Frontal cortex (tissue), 4 donors: ENCODE data around the gene PSMD7. TPM values are rescaled to one million over a fixed set of nuclear protein-coding genes. Genes with fewer than 3 reads are reported as not detected.

Experiments
- DNase-seq, 2 donors: peaks; one replicate each; pipeline ENCODE4 v3.0.0; 2012; ENCODE audit warnings: low spot score in 2 of 2
- FAIRE-seq: peaks from 2 replicates; lab custom pipeline; 2012; peaks lifted over from hg19 to GRCh38; lab: Jason Lieb, UNC
- total RNA-seq: library from RNA; depleted of rRNA; stranded (reverse); fragments of >200 nt; gene quantifications from one replicate; pipeline ENCODE4 v1.2.3, GENCODE V29; 2014
- donor health status: control.
- donor health status: control.
- donor health status: control.

Gene PSMD7
- total RNA-seq, result 38.7 TPM

DNA sequence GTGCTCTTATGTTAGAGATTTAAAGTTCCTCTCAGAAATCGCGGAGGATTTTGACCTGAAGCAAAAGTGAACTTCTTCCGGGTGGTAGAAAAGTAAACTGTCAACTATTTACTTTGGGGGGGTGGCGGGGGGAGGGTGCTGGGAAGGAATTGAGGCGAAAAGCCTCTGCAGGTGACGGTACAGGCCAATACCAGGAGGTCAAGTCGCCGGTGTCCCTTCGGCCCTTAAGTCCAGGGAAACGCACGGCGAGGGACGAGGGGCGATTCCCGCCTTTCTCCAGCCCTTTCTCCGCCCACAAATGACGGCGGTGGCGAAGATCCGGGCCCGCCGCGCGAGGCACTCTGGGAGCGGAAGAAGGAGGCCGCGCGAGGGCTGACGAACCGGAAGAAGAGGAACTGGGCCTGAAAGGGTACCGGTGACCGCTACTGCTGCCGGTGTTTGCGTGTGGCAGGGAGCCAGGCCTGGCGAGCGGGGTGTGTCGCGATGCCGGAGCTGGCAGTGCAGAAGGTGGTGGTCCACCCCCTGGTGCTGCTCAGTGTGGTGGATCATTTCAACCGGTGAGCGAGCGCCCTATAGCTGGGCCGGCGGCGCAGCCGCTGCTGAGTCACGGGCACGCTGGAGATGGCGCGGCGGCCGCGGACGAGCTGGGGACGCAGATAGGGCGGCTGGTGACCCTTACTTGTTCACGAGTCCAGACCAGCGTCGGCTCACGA is at the start of gene PSMD7:
Gene PSMD7, plus strand, starts transcription at position 383 of the 713 bp plus-strand sequence. Its CDS starts 101 bp downstream, at position 484.
- FAIRE-seq (no peak), DNase-seq (peak; percentile 83 to 88)

- FAIRE-seq (no peak), DNase-seq (no peak)
Measured at GRCh38 chr16:74249254-74249653, 47.4 kb upstream of the PSMD7 start.

DNA sequence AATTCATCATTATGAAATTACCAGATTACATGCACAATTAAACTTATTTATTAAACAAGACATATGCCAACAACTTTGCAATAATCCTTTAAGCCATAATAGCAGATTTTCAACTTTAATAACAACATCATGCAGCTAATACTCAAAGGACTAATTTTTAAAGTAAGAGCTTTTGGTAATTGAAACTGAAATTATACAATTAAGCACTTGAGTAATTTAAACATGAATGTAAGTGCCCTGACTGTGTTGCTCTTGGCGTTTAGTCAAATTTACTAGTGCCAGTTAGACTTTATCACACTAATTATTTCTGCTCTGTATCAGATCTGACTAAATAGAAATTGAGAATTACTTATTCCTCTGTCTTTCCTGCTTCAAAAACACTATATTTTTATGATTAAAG is 46.8 kb upstream of the PSMD7 start:
- DNase-seq (no peak), FAIRE-seq (peak; percentile 24)

GRCh38 chr16:74252329-74252728 is 44.3 kb upstream of the PSMD7 start:
- no peak for FAIRE-seq
- DNase-seq, result no peak

DNA sequence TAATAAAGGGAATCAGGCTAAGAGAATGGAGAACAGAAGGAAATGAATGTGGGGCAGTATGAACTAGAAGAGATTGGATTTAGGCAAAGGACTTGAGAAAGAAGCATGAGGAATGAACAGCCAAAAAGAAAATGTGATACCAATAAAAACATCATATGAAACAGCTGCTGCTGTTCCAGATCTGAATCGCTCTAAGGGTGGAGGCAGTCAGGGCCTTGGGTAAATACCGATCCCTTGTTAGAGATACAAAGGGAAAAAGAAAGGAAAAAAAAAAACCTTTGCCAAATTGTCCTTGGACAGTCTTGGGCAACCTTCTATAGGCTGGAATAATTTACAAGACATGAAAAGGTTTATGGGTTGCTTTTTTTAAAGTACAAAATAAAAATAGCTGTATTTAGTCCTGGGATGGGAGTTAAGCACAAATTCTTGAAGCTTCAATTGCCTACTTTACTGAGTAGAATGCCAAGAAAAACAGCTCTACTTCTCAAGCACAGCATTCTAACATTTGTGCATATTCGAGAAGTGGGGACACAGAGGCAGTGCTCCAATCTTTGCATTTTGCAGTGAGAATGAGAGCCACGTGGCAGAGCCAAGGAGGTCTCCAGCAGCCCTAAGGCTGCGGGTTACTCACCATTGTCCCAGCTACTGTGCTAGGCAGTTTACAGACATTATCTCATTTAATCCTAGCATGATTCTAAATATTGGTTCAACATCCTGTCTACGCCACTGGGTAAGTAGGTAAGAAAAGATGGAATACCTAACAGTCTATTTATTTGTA is 43.3 kb upstream of the PSMD7 start:
- FAIRE-seq (no peak), DNase-seq (no peak)

DNA sequence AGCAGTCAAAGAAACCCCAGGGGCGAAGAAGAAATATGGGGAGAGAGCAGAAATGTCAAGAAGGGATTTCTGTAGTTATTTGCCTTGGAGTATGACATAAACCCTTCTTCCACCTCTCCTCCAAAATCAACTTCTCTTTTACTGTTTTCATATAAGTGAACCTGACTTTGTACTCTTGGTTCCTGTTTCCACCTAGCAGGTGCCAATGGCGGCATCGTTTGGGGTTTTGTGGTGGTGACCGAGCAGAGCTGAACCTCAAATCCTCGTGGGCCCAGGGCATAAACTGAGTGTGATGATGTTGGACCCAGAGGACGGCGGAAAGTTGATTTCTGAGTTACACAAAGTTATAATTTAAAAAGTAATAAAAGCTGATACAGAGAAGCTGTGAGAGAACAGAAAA is 39.6 kb upstream of the PSMD7 start:
- no peak for FAIRE-seq
- DNase-seq, result no peak

GRCh38 chr16:74261068-74261467 is 35.5 kb upstream of the PSMD7 start:
- DNase-seq (no peak), FAIRE-seq (no peak)

DNA sequence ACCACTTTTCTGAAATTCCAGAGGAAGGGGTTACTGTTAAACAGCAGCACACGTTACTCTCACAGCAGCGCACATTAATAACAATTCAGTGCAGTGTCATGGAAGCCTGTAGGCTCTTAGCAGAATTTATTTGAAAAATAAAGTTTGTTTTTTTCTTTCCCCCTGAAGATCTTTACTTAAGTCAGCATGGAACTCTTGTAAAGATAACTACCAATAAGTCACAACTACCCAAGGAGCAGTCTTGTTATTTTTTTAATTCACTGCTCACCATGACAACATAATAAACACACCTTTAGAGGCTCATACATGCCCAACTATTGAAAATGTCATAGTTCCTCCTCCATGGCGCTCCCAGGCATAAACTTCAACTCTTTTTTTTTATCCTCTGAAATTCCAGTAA is 31.8 kb upstream of the PSMD7 start:
- FAIRE-seq, result no peak
- no peak for DNase-seq

GRCh38 chr16:74268372-74268782 is 28.2 kb upstream of the PSMD7 start:
- DNase-seq (no peak), FAIRE-seq (no peak)

- no peak for DNase-seq
- no peak for FAIRE-seq
Measured at GRCh38 chr16:74271872-74272271, 24.7 kb upstream of the PSMD7 start.

- DNase-seq, result no peak
Measured at GRCh38 chr16:74275031-74275636, 21.5 kb upstream of the PSMD7 start.

DNA sequence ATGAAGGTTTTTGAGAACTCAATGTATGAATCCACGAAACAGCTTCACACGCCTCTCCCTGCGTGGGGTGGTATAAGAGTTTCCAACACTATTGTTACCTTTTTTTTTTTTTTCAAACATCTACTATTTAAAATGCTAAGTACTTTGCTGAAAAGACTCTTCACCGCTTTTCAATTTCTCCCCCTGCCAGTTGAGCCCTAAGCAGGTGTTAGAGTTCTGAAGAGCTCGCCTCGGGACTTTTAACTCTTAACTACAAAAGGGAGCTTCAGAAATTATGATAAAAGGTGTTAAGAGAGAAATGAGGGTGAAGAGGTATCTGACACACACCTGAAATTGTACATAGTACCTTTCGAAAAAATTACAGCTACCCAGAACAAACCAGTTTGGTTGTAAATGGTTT is 20.9 kb upstream of the PSMD7 start:
- DNase-seq, result no peak
- FAIRE-seq, result no peak

More at GRCh38 chr16:74275031-74275636, 21.5 kb upstream of the PSMD7 start:
- peak; percentile 8 for FAIRE-seq

GRCh38 chr16:74277974-74278373 is 18.6 kb upstream of the PSMD7 start:
- no peak for FAIRE-seq

DNA sequence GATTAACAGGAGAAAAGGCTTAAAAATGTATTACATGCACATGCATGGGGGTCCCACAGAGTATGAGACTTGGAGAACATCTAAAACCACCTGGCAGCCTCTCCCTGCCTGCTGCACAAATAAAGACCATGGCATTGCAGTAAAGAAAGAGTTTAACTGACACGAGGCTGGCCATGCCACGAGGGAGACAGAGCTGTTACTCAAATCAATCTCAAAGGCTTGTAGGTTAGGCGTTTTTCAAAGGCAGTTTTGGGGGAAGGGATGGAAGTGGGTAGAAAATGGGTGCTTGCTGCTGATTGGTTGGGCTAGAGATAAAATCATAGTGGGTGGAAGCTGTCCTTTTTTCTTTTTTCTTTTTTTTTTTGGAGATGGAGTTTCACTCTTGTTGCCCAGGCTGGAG is 17.3 kb upstream of the PSMD7 start:
- no peak for DNase-seq
- FAIRE-seq, result no peak

More at GRCh38 chr16:74277974-74278373, 18.6 kb upstream of the PSMD7 start:
- no peak for DNase-seq

DNA sequence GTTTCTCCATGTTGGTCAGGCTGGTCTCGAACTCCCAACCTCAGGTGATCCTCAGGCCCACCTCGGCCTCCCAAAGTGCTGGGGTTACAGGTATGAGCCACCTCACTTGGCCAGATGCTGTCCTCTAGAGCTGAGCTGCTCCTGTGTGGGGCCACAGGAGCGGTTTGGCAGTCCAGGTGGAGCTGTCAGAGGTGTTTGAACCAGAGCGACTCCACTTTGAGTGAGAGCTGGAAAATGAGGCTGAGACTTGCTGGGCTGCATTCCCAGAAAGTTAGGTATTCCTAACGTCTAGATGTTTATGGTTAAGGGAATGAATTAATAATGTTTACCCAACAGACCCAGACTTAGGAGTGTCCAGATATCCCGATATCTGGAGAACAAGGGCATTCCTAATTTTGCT is 16.8 kb upstream of the PSMD7 start:
- FAIRE-seq (no peak), DNase-seq (no peak)

DNA sequence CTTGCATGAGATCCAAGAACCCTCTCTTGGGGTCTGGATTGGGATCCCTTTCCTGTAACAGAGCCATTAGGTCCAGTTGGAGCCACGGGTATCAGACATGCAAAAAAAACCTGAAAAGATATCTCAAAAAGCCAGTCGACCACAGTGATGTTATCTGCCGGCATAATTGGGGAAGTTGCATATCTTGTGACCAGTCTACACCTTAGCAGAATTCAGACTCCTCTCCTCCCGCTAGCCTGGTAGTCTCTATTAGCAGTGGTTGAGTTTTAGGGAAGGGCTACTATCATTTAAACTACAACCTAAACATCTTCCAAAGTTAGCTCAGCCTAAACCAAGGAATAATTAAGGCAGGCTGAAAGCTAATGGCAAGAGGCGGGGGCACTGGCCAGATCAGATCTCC is 16.2 kb upstream of the PSMD7 start:
- no peak for DNase-seq
- no peak for FAIRE-seq

GRCh38 chr16:74281300-74281699 is 15.3 kb upstream of the PSMD7 start:
- no peak for FAIRE-seq

GRCh38 chr16:74283716-74284115 is 12.9 kb upstream of the PSMD7 start:
- DNase-seq, result no peak
- no peak for FAIRE-seq

More at GRCh38 chr16:74281300-74281699, 15.3 kb upstream of the PSMD7 start:
- DNase-seq, result no peak

- FAIRE-seq, result no peak
- no peak for DNase-seq
Measured at GRCh38 chr16:74288065-74288464, 8.5 kb upstream of the PSMD7 start.

DNA sequence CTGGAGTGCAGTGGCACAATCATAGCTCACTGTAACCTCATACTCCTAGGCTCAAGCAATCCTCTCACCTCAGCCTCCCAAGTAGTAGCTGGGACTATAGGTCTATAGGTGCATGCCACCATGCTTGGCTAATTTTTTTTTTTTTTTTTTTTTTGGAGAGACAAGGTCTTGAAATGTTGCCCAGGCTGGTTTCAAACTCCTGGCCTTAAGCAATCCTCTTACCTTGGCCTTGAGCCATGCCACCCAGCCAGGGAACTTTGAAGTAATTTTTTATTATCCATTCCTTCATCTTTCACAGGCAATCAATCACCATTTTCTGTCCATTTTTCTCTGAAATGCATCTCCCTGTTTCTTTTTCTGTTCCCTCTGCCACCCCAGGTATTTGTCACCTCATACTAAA is 6.3 kb upstream of the PSMD7 start:
- no peak for DNase-seq
- FAIRE-seq, result no peak

GRCh38 chr16:74291176-74291575 is 5.4 kb upstream of the PSMD7 start:
- FAIRE-seq, result no peak

More at GRCh38 chr16:74291176-74291575, 5.4 kb upstream of the PSMD7 start:
- DNase-seq, result no peak
